22Rv1 (cell line): ENCODE results near the gene TOR4A.

ENCODE experiments used
- H3K27ac ChIP-seq: fragments of 450-650 bp; 2 replicates; pipeline ENCODE4 v1.5.1; 2017
- CTCF ChIP-seq: fragments of 450-650 bp; IDR thresholded peaks from 2 replicates; pipeline ENCODE4 v1.5.1; 2017; ENCODE audit warnings: mild to moderate bottlenecking
- ZFX ChIP-seq: fragments of 450-650 bp; IDR thresholded peaks from 2 replicates; pipeline ENCODE4 v1.6.1; 2017; ENCODE audit warnings: antibody characterized with exemption, borderline replicate concordance

Gene TOR4A

GRCh38 chr9:137316012-137316981 is 38.8 kb downstream of the TOR4A start:
- TF ChIP-seq ZFX (no peak), CTCF (no peak)
- peak overlapping the region; percentile 81 for H3K27ac ChIP-seq

DNA sequence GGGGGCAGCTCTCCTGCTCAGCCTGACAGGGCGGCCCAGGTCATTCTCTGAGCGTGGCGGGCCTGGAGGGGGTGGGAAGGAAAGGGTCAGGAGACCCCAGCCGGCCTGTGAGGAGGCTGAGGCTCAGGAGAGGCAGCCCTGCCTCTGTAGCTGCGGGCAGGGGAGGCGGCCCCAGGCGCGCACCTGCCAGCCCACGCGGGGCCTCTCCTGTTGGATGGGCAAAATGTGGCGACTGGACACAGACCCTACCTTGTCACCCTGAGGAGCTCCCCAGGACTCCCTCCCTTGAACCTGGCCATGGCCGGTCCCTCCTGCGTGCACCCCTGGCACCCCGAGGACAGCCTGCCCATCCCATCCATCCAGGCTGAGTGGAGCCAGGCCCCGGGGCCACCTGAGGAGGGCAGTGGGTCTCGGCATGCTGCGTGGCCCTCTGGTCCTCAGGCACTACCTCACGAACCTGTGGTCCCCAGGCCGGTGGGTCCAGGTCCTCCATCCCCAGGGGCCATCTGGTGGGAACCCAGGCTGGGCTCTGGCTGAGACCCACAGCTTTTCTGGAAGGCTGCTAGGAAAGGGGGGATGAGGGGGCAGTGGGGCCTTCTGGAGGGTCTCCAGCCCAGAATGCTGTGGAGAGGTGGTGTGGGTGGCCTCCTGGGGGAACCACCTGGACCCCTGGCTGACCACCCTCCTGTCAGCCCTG is 39.6 kb downstream of the TOR4A start:
- H3K27ac ChIP-seq, result peak overlapping the region; percentile 81
- TF ChIP-seq CTCF (no peak), ZFX (no peak)

DNA sequence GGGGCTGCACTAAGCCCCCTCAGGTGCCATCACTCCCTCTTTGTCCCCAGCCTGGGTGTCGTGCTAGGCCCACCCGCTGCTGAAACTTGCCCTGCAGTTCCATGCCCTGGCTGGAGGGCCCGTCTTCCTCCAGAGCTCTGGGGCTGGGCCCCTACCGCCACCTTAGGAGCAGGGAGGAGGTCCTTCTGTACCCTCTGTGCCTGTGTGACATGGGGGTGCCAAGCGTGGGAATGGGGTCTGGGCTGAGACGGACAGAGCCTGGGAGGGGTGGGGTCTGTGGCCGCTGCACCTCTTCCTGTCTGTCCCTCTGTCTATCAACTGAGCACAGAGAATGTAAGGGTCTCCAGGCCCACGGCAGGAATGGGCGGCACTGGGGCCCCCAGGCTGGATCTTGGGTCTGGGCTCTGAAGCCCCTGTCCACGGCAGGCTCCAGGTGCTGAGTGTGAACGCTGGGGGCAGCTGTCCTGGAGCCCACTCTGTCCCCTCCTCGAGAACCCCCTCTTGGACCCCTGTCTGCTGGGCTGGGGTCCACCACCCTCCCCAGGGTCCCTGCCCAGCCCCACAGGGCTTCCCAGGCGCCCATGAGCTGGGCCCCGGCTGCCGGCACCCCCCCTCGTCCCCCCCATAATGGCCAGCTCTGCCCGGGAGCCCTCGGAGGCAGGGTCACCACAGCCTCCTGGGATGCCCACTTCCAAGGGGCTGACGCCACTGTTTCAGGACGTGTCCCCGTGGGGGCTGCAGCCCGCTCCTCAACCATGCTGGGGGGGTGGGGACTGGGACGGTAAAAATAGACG is 40.4 kb downstream of the TOR4A start:
- H3K27ac ChIP-seq, result peak overlapping the region; percentile 81; the same call in 1 of the 2 replicates
- TF ChIP-seq CTCF (no peak), ZFX (no peak)

- H3K27ac ChIP-seq, result no peak overlapping the region
- TF ChIP-seq ZFX (no peak), CTCF (no peak)
Observed at GRCh38 chr9:137318602-137319001, 41.1 kb downstream of the TOR4A start.

GRCh38 chr9:137319011-137319738 is 41.6 kb downstream of the TOR4A start:
- 0 out of 2 replicates have a peak, but pooled peaks have one; percentile 7 for TF ChIP-seq CTCF
- TF ChIP-seq ZFX, result no peak
- H3K27ac ChIP-seq, result no peak overlapping the region

DNA sequence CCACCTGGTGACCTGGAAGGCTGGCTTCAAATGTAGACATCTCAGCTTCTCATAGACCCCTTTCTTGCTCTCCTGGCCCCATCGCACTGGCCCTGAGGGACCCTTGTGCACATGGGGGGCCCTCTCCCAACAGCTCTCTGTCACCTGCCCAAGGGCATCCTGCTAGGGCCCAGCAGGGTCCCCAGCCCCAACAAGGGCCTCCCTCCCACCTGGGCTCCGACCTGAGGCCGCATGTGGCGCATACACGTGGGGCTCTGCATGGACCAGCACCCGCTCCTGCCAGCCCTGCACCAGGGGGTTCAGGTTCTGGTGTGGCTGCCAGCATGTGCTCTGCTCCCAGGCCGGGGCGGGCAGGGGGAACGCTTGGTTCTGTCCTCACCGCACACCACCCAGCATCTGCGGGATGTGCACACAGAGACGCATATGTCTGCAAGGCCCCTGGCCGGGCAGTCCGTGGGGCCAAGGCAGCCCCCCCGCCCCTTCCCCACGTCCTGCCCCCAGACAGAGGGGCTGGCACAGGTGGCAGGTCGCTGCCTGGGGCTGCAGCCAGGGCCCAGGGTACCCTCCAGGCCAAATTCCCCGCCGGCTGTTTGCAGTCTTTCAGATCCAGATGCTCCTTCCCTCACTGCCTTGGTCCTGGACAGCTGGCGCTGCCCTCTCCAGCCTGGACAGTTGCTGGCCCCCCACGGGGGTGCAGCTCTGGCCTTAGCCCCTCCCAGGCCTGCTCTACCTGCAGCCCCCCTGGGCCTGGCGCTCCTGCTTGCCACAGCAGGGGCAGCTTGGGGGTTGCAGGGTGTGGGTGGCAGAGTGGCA is 42.4 kb downstream of the TOR4A start:
- TF ChIP-seq ZFX (no peak), CTCF (no peak)
- H3K27ac ChIP-seq, result no peak overlapping the region
